Gastrocnemius medialis (tissue), 4 donors: Measurements from ENCODE around the gene ABTB2. TPM values are rescaled to one million over a fixed set of nuclear protein-coding genes. Genes with fewer than 3 reads are reported as not detected.

Source experiments
- ATAC-seq, 2 donors: fragments of 150-250 bp; one replicate each; pipeline ENCODE4 v1.9.1; 2016
- DNase-seq, 2 donors: peaks; one replicate each; pipeline ENCODE4 v3.0.0-alpha.2; 2019
- H3K27ac ChIP-seq, 4 donors: fragments of 200-600 bp; sonication (generic); 1 replicate in 1 of 4; 2 replicates in 3 of 4; pipeline ENCODE4 v1.5.1; 2016 to 2018; ENCODE audit warnings: mild to moderate bottlenecking in 2 of 4, moderate library complexity in 1 of 4
- H3K27me3 ChIP-seq, 3 donors: fragments of 200-600 bp; sonication (generic) in 2 of 3; 1 replicate in 1 of 3; 2 replicates in 2 of 3; pipeline versions ENCODE4 v1.5.1 to v1.6.0; 2016 to 2019; ENCODE audit warnings: mild to moderate bottlenecking in 1 of 3, moderate library complexity in 1 of 3
- H3K36me3 ChIP-seq, 2 donors: fragments of 200-600 bp; sonication (generic) in 1 of 2; one replicate each; pipeline ENCODE4 v1.5.1; 2017 to 2018
- H3K4me1 ChIP-seq, 2 donors: fragments of 200-600 bp; sonication (generic) in 1 of 2; one replicate each; pipeline ENCODE4 v1.5.1; 2016 to 2017; ENCODE audit warnings: mild to moderate bottlenecking in 2 of 2
- H3K4me3 ChIP-seq, 4 donors: fragments of 200-600 bp; sonication (generic) in 3 of 4; 1 replicate in 1 of 4; 2 replicates in 3 of 4; pipeline ENCODE4 v1.5.1; 2016 to 2019; ENCODE audit warnings: mild to moderate bottlenecking in 2 of 4
- H3K9me3 ChIP-seq, 3 donors: fragments of 200-600 bp; sonication (generic) in 2 of 3; 1 replicate in 1 of 3; 2 replicates in 2 of 3; pipeline ENCODE4 v1.5.1; 2016 to 2019
- POLR2A ChIP-seq, 2 donors: fragments of 450-650 bp; IDR thresholded peaks; one replicate each; pipeline ENCODE4 v1.6.1; 2017; ENCODE audit warnings: antibody characterized with exemption in 2 of 2, mild to moderate bottlenecking in 2 of 2, moderate library complexity in 2 of 2
- in situ Hi-C, 4 donors: fragments of 200-750 bp; cut with MboI; loops; one replicate each; pipeline versions ENCODE4 v1.15.0 to v1.8.0; 2017; ENCODE audit warnings: low sequenced_read_pairs in 4 of 4
- intact Hi-C: fragments of 100-400 bp; cut with DNase I; formaldehyde crosslinking; loops from one replicate; pipeline ENCODE4 v1.15.1; 2023; ENCODE audit warnings: low total_unique reads
- total RNA-seq, 4 donors: library from RNA; depleted of rRNA; stranded (reverse); fragments of >200 nt; gene quantifications; one replicate each; pipeline versions ENCODE4 v1.1.0 to v1.2.3, GENCODE V29; 2016
- TF ChIP-seq, protein P1 (sequence below), 5 experiments: fragments of 450-650 bp in 3 of 5; fragments of 200-600 bp in 2 of 5; sonication (generic) in 2 of 5; IDR thresholded peaks in 4 of 5; conservative IDR thresholded peaks in 1 of 5; 1 replicate in 4 of 5; 2 replicates in 1 of 5; pipeline ENCODE4 v1.5.1; 2016 to 2019; ENCODE audit warnings: antibody characterized with exemption in 5 of 5, mild to moderate bottlenecking in 3 of 5, moderate library complexity in 3 of 5

ABTB2 gene
- total RNA-seq, 4 donors from 2014 or later = 8.8 to 30.7 (median 12.2) TPM

DNA sequence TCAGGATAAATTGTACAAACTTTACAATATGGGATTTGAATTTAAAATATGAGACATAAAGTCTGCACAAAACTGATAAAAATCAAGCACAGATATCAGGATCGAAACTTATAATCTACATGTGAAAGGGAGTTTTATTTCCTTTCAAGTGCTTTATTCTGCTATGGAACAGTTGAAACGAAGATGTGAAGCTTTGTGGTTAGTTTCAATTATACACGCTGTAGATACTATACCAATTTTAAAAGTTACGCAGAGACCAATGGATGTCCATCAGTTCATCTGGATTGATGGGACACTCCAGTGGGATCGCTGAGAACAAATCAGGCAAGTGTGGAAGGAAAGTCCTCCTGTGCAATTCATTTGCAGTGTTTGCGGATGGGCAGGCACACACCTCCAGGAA lies 46.5 kb upstream of the ABTB2 start:
- ATAC-seq (no peak), DNase-seq (no peak)
- in situ Hi-C loops = no loop called here
- Histone ChIP-seq H3K27ac (no peak overlapping the region), H3K4me3 (no peak overlapping the region), H3K4me1 (no peaks in the 10 kb centered on the region), H3K9me3 (no peaks in the 10 kb centered on the region), H3K27me3 (no peaks in the 10 kb centered on the region), H3K36me3 (no peaks in the 10 kb centered on the region)
- intact Hi-C loops = no loop called here
- TF ChIP-seq, protein P1, sequence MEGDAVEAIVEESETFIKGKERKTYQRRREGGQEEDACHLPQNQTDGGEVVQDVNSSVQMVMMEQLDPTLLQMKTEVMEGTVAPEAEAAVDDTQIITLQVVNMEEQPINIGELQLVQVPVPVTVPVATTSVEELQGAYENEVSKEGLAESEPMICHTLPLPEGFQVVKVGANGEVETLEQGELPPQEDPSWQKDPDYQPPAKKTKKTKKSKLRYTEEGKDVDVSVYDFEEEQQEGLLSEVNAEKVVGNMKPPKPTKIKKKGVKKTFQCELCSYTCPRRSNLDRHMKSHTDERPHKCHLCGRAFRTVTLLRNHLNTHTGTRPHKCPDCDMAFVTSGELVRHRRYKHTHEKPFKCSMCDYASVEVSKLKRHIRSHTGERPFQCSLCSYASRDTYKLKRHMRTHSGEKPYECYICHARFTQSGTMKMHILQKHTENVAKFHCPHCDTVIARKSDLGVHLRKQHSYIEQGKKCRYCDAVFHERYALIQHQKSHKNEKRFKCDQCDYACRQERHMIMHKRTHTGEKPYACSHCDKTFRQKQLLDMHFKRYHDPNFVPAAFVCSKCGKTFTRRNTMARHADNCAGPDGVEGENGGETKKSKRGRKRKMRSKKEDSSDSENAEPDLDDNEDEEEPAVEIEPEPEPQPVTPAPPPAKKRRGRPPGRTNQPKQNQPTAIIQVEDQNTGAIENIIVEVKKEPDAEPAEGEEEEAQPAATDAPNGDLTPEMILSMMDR (IDR thresholded peaks at IDR 0.05 in 4 of 5, conservative IDR thresholded peaks at IDR 0.05 in 1 of 5) = no peak
- TF ChIP-seq POLR2A (IDR thresholded peaks at IDR 0.05) = no peak

DNA sequence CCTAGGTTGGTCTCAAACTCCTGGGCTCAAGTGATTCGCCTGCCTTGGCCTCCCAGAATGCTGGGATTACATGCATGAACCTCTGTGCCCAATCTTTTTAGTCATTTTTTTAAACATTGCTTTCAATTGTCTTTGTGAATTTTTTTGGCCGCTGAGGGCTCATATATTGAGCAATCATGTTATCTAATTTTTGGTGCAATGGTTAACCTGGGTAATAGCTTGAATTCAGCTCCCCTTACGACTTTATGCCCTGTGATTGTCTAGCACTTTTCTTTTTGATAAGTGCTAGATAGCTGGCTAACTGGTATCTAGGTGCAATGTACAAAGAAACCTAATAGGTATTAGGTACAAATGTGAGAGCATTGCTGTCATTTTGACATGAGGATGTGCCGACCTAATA lies 45.6 kb upstream of the ABTB2 start:
- no peak for DNase-seq
- intact Hi-C loops = no loop called here
- Histone ChIP-seq H3K36me3 (no peaks in the 10 kb centered on the region), H3K27me3 (no peaks in the 10 kb centered on the region), H3K27ac (no peak overlapping the region), H3K9me3 (no peaks in the 10 kb centered on the region), H3K4me1 (no peaks in the 10 kb centered on the region), H3K4me3 (no peak overlapping the region)
- in situ Hi-C loops = no loop called here
- no peak for ATAC-seq
- TF ChIP-seq, protein P1 (IDR thresholded peaks at IDR 0.05 in 4 of 5, conservative IDR thresholded peaks at IDR 0.05 in 1 of 5) = no peak
- no peak for TF ChIP-seq POLR2A (IDR thresholded peaks at IDR 0.05)

DNA sequence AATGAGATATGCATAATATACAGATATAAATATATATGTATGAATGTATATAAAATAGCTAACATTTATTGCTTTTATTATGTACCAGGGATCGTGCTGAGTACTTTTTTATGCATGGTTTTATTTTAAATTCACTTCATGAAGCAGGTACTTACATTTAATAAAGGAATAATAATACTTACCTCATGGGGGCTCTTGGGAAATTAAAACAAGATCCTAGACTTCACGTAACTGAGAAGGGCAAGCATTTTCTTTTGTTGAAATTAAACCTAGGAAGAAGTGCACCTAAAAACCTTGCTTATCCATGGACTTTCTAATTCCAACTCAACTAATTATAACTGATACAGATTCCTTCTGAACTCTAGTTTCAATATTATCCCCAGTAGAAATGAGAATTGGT lies 40.0 kb upstream of the ABTB2 start:
- H3K4me1 ChIP-seq = peaks cover 9% of the 10 kb centered on the region in 2 donors
- H3K27me3 ChIP-seq = no peaks in the 10 kb centered on the region
- H3K36me3 ChIP-seq = no peaks in the 10 kb centered on the region
- in situ Hi-C loops (no loop called here), intact Hi-C loops (no loop called here)
- H3K4me3 ChIP-seq = no peak overlapping the region
- DNase-seq = no peak
- ATAC-seq = no peak
- H3K9me3 ChIP-seq = no peaks in the 10 kb centered on the region
- H3K27ac ChIP-seq = no peak overlapping the region
- no peak for TF ChIP-seq POLR2A (IDR thresholded peaks at IDR 0.05)

DNA sequence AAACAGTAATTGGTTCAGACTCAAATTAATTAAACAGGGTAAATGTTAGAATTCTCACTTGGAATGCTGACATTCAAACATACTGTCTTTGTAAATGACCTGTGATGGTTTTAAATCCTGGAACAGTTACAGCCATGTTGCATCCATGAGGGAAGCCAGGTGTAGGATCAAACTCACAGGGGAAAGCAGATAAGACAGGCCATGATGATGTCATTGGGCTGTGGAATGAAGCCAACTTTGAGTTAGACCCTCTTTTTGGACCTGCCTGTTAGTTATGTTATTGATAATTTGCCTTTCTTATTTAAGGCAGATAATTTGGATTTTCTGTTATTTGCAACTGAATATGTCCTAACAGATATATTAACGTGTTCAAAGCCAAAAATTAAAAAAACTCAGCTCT lies 39.3 kb upstream of the ABTB2 start:
- ATAC-seq (no peak), DNase-seq (no peak)
- no peaks in the 10 kb centered on the region for H3K27me3 ChIP-seq
- no peak overlapping the region for H3K27ac ChIP-seq
- intact Hi-C loops (no loop called here), in situ Hi-C loops (no loop called here)
- peaks cover 9% of the 10 kb centered on the region in 2 donors for H3K4me1 ChIP-seq
- no peak for TF ChIP-seq POLR2A (IDR thresholded peaks at IDR 0.05)
- TF ChIP-seq, protein P1 (IDR thresholded peaks at IDR 0.05 in 4 of 5, conservative IDR thresholded peaks at IDR 0.05 in 1 of 5) = no peak
- no peaks in the 10 kb centered on the region for H3K9me3 ChIP-seq
- H3K36me3 ChIP-seq = no peaks in the 10 kb centered on the region
- no peak overlapping the region for H3K4me3 ChIP-seq

DNA sequence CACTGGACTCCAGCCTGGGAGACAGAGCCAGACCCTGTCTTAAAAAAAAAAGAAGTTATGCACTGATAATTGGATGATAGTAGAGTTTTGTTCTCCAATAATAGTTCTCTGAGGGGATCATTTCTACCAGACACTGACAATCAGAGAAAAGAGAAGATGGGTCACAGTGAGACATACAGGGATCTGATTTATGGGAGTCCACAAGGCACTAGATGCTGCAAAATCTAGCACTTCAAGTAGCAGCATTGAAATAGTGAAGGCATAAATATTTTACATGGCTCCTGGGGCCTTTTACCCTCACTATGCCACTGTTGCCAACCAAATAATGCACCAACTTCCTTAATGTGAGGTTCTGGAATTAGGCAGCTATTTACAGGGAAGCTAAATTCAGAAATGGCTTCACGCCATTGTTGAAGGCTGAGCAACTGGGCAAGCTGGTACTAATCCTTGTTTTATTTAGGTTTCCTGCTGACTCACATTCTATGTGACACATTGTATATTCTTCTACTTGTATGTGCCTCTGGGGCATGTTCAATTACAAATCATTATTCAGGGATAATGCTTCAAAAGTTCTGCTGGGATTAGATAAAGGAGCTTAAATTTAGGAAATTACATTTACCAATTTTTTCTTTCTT lies 38.2 kb upstream of the ABTB2 start:
- DNase-seq = no peak
- Histone ChIP-seq H3K27me3 (no peaks in the 10 kb centered on the region), H3K4me3 (no peak overlapping the region), H3K9me3 (no peaks in the 10 kb centered on the region), H3K4me1 (peaks cover 9% of the 10 kb centered on the region in 2 donors), H3K27ac (peak overlapping the region in 3 of 4 donors; percentile 13 to 48 (median 21)), H3K36me3 (no peaks in the 10 kb centered on the region)
- peak in 1 of 2 donors; percentile 86 for ATAC-seq
- in situ Hi-C loops (no loop called here), intact Hi-C loops (no loop called here)
- TF ChIP-seq POLR2A (IDR thresholded peaks at IDR 0.05) = no peak
- TF ChIP-seq, protein P1 (IDR thresholded peaks at IDR 0.05 in 4 of 5, conservative IDR thresholded peaks at IDR 0.05 in 1 of 5) = no peak
